HG02981 (cell line): ENCODE data around the gene PECR.
"Not testable (repeated sequence)": the region's sequence is repeated elsewhere in the genome, so short reads cannot be mapped to it uniquely, and the experiment has no call there.

Experiments used
- ATAC-seq: cut with Tn5 transposase; IDR thresholded peaks from one replicate; pipeline ENCODE4 v1.9.1; 2021; ENCODE audit warnings: mild to moderate bottlenecking, moderate library complexity; ENCODE audit not compliant: unreplicated experiment

Gene PECR

GRCh38 chr2:216004697-216005283 is 76.8 kb downstream of the PECR start:
- ATAC-seq, result peak; percentile 30

GRCh38 chr2:216003876-216004696 is 77.5 kb downstream of the PECR start:
- no peak for ATAC-seq

- no peak for ATAC-seq
These were observed 78.9 kb downstream of the PECR start for GRCh38 chr2:216002693-216003092.

- no peak for ATAC-seq
These were observed 79.4 kb downstream of the PECR start for GRCh38 chr2:216002101-216002678.

- ATAC-seq, result peak; percentile 23
These were observed 80.2 kb downstream of the PECR start for GRCh38 chr2:216001216-216002100.

- no peak for ATAC-seq
These were observed 83.0 kb downstream of the PECR start for GRCh38 chr2:215998636-215999035.

- ATAC-seq, result no peak
These were observed 84.4 kb downstream of the PECR start for GRCh38 chr2:215997219-215997618.

- ATAC-seq, result no peak
These were observed 86.7 kb downstream of the PECR start for GRCh38 chr2:215994911-215995310.

- not testable (repeated sequence) for ATAC-seq
These were observed 92.9 kb downstream of the PECR start for GRCh38 chr2:215988556-215989207.
